K562 (cell line): ENCODE data around the gene CTBS. TPM values are rescaled to one million over a fixed set of nuclear protein-coding genes. Genes with fewer than 3 reads are reported as not detected.

Source experiments
- ATAC-seq: fragments of 200-7000 bp; cut with Tn5 transposase; 3 replicates; pipeline ENCODE4 v1.9.1; 2020; ENCODE audit warnings: moderate library complexity
- BruUV-seq: library from RNA; stranded (reverse); fragments of 400-500 nt; replicated peaks from 2 replicates; lab custom pipeline; 2021; lab: Mats Ljungman, UMichigan
- CTCF ChIA-PET: fragments of 300-600 bp; formaldehyde crosslinking; extraction: SDS; loops from one replicate; lab custom pipeline; 2021; ENCODE audit warnings: low intra/inter-chr PET ratio; lab: Yijun Ruan, JAX
- POLR2A ChIA-PET: fragments of 300-600, 350-650 bp; sonication (Branson Sonifier 250); formaldehyde crosslinking; extraction: SDS; loops from one replicate; lab custom pipeline; 2021; ENCODE audit warnings: antibody characterized with exemption, inconsistent platforms; lab: Yijun Ruan, JAX
- DNase-seq, 4 experiments: peaks; one replicate each; pipeline versions ENCODE4 v3.0.0 to v3.0.0-alpha.2; 2011 to 2018; ENCODE audit warnings: low spot score in 3 of 4, mixed read lengths in 3 of 4; ENCODE audit errors: extremely low read depth in 1 of 4
- FAIRE-seq: peaks from 2 replicates; lab custom pipeline; 2011; peaks lifted over from hg19 to GRCh38; lab: Jason Lieb, UNC
- H2AFZ ChIP-seq: 2 replicates; pipeline ENCODE4 v1.6.0; 2011; ENCODE audit warnings: low read depth, low read length, control low read depth, inconsistent platforms
- H3K27ac ChIP-seq: fragments of 200-600 bp; 3 replicates; pipeline ENCODE4 v1.8.0; 2011; ENCODE audit warnings: low read depth, mild to moderate bottlenecking, control low read depth, inconsistent platforms, low read length, moderate library complexity, mixed read lengths; ENCODE audit errors: extremely low read depth
- H3K27me3 ChIP-seq, 2 experiments: fragments of 300-600 bp in 1 of 2; 2 replicates in 1 of 2; 3 replicates in 1 of 2; pipeline versions ENCODE4 v1.6.0 to v1.8.0; 2011; ENCODE audit warnings: inconsistent platforms in 2 of 2, low read length in 2 of 2, mild to moderate bottlenecking in 1 of 2, mixed read lengths in 1 of 2, moderate library complexity in 1 of 2; ENCODE audit not compliant: control insufficient read depth in 2 of 2, insufficient read depth in 2 of 2
- H3K36me3 ChIP-seq: fragments of 300-600 bp; 3 replicates; pipeline ENCODE4 v1.8.0; 2011; ENCODE audit warnings: mild to moderate bottlenecking, low read length, inconsistent platforms; ENCODE audit not compliant: control insufficient read depth, insufficient read depth
- H3K4me1 ChIP-seq, 2 experiments: fragments of 200-600 bp in 1 of 2; replicated peaks in 1 of 2; 2 replicates in 1 of 2; 3 replicates in 1 of 2; pipeline versions ENCODE4 v1.5.1 to v1.8.0; 2011; ENCODE audit warnings: inconsistent platforms in 2 of 2, low read length in 2 of 2, mild to moderate bottlenecking in 1 of 2, mixed read lengths in 1 of 2, moderate library complexity in 1 of 2; ENCODE audit not compliant: control insufficient read depth in 2 of 2, insufficient read depth in 2 of 2
- H3K4me2 ChIP-seq: 2 replicates; pipeline ENCODE4 v1.6.1; 2011; ENCODE audit warnings: low read length, control low read depth, inconsistent platforms, mixed read lengths; ENCODE audit not compliant: insufficient read depth
- H3K4me3 ChIP-seq: fragments of 200-600 bp; sonication (generic), shearing (Covaris generic); 2 replicates; pipeline ENCODE4 v1.5.1; 2016; ENCODE audit warnings: control low read depth, inconsistent platforms
- H3K79me2 ChIP-seq: fragments of 200-600 bp; 3 replicates; pipeline ENCODE4 v1.8.0; 2011; ENCODE audit warnings: low read length, inconsistent platforms; ENCODE audit not compliant: control insufficient read depth, insufficient read depth
- H3K9ac ChIP-seq, 2 experiments: 2 replicates each; pipeline versions ENCODE4 v1.6.0 to v1.6.1; 2011; ENCODE audit warnings: low read depth in 2 of 2, low read length in 2 of 2, control low read depth in 1 of 2, inconsistent platforms in 1 of 2, mild to moderate bottlenecking in 1 of 2, mixed read lengths in 1 of 2; ENCODE audit not compliant: insufficient read depth in 1 of 2
- H3K9me1 ChIP-seq: one replicate; pipeline ENCODE4 v1.6.0; 2011; ENCODE audit warnings: inconsistent platforms, mild to moderate bottlenecking, low read length, moderate library complexity; ENCODE audit not compliant: control insufficient read depth, insufficient read depth
- H3K9me3 ChIP-seq: replicated peaks from 2 replicates; pipeline ENCODE4 v1.5.1; 2011; ENCODE audit warnings: low read depth, low read length, inconsistent platforms; ENCODE audit not compliant: control insufficient read depth, insufficient read depth
- H4K20me1 ChIP-seq: replicated peaks from 2 replicates; pipeline ENCODE4 v1.6.1; 2011; ENCODE audit warnings: low read length, inconsistent platforms, mixed read lengths; ENCODE audit not compliant: control insufficient read depth, insufficient read depth
- ADNP ChIP-seq: fragments of 200-800 bp; sonication (Bioruptor generic); IDR thresholded peaks from 2 replicates; pipeline ENCODE4 v1.6.1; 2016; ENCODE audit warnings: missing genetic modification characterization, missing compliant biosample characterization
- CHCHD3 ChIP-seq: fragments of 250-450 bp; sonication (Bioruptor Pico); IDR thresholded peaks from 2 replicates; pipeline ENCODE4 v2.1.2; 2022; ENCODE audit warnings: mild to moderate bottlenecking
- CREB3L1 ChIP-seq: fragments of 450-650 bp; IDR thresholded peaks from 2 replicates; pipeline ENCODE4 v1.6.1; 2014; ENCODE audit warnings: low read depth, mild to moderate bottlenecking, moderate library complexity, borderline replicate concordance
- CREB5 ChIP-seq: fragments of 250-450 bp; sonication (Bioruptor Pico); IDR thresholded peaks from 2 replicates; pipeline ENCODE4 v1.5.0; 2020; ENCODE audit warnings: mild to moderate bottlenecking
- GTF2A2 ChIP-seq: IDR thresholded peaks from 2 replicates; pipeline ENCODE4 v1.6.1; 2016; ENCODE audit warnings: mild to moderate bottlenecking, missing genetic modification characterization, missing compliant biosample characterization
- RBM25 ChIP-seq: fragments of 200-400 bp; formaldehyde crosslinking; IDR thresholded peaks from 2 replicates; pipeline ENCODE4 v1.6.1; 2018; ENCODE audit warnings: low read length, low read depth, moderate library complexity; ENCODE audit not compliant: severe bottlenecking
- U2AF1 ChIP-seq: fragments of 200-400 bp; formaldehyde crosslinking; optimal IDR thresholded peaks from 2 replicates; pipeline ENCODE3; 2017; ENCODE audit warnings: mild to moderate bottlenecking, low read depth, low read length, moderate library complexity
- ZNF121 ChIP-seq: sonication (generic); formaldehyde crosslinking; conservative IDR thresholded peaks from 2 replicates; pipeline ENCODE4 v1.8.0; 2022; ENCODE audit warnings: missing genetic modification reagents
- ZNF76 ChIP-seq: fragments of 250-450 bp; sonication (Bioruptor Pico); IDR thresholded peaks from 2 replicates; pipeline ENCODE4 v1.4.0; 2020; ENCODE audit warnings: mild to moderate bottlenecking, moderate library complexity, borderline replicate concordance
- WGBS: fragments of 100-300 bp; shearing (Covaris generic); methylation state at CpG from one replicate; pipeline ENCODE4 v1.1.6; 2016; ENCODE audit warnings: low coverage, mixed read lengths; ENCODE audit not compliant: insufficient coverage; ENCODE audit errors: missing lambda C conversion rate; 5-methylcytosine and 5-hydroxymethylcytosine counted together
- in situ Hi-C: fragments of 300-500 bp; cut with MboI; formaldehyde crosslinking; loops from 4 replicates; pipeline ENCODE4 v1.15.0; 2018; ENCODE audit warnings: inconsistent platforms, mixed read lengths
- intact Hi-C: fragments of 100-400 bp; cut with micrococcal nuclease; formaldehyde crosslinking; loops from 2 replicates; pipeline ENCODE4 v1.14.2; 2022
- polyA plus RNA-seq, 8 experiments: library from polyadenylated mRNA; depleted of rRNA in 4 of 8; stranded (reverse) in 5 of 8; unstranded in 3 of 8; fragments of >200 nt; fragmentation: Nextera tagmentation in 2 of 8; fragmentation: Illumina TruSeq in 1 of 8; extraction: Ambion mirVana in 2 of 8; extraction: Trizol in 1 of 8; gene quantifications; 2 replicates each; pipeline versions ENCODE4 v1.2.1 to v1.2.3, GENCODE V29; 2011 to 2014; ENCODE audit warnings: inconsistent platforms in 1 of 8, missing spikeins in 1 of 8
- total RNA-seq, 7 experiments: library from RNA; depleted of rRNA in 6 of 7; stranded (reverse); fragments of >200 nt in 6 of 7; fragmentation: Illumina TruSeq in 2 of 7; extraction: Trizol in 2 of 7; gene quantifications; 2 replicates each; pipeline versions ENCODE4 v1.2.1 to v1.2.3, GENCODE V29; 2011 to 2021; ENCODE audit warnings: low replicate concordance in 1 of 7
- TF ChIP-seq, protein P1 (sequence below): sonication (generic); formaldehyde crosslinking; IDR thresholded peaks from 2 replicates; pipeline ENCODE4 v1.5.0; 2020; ENCODE audit warnings: missing genetic modification reagents
- TF ChIP-seq, protein P2 (sequence below): fragments of 250-450 bp; sonication (Bioruptor Pico); IDR thresholded peaks from 2 replicates; pipeline ENCODE4 v1.5.0; 2021; ENCODE audit warnings: mild to moderate bottlenecking, borderline replicate concordance
- TF ChIP-seq, protein P3 (sequence below): fragments of 450-650 bp; conservative IDR thresholded peaks from 2 replicates; pipeline ENCODE4 v1.6.1; 2016; ENCODE audit warnings: missing genetic modification characterization, low read depth, mild to moderate bottlenecking, missing compliant biosample characterization, moderate library complexity
- TF ChIP-seq, protein P4 (sequence below): fragments of 250-450 bp; sonication (Bioruptor Pico); IDR thresholded peaks from 2 replicates; pipeline ENCODE4 v1.5.0; 2021

CTBS gene
- total and polyA plus RNA-seq, 9 of the 15 experiments (the other 6 are each of a cell fraction or from before 2014, with no cell fraction given), result 3.0 to 19.8 (median 9.9) TPM

- no peak for FAIRE-seq
- Histone ChIP-seq H3K9ac (no peak overlapping the region), H3K4me3 (no peak overlapping the region), H3K9me1 (no peaks in the 10 kb centered on the region), H3K9me3 (no peaks in the 10 kb centered on the region), H2AFZ (no peak overlapping the region), H3K27me3 (0 out of 5 replicates have a peak, but pooled peaks cover 0 to 4% of the 10 kb centered on the region in 2 experiments), H3K4me1 (peaks cover 7 to 14% of the 10 kb centered on the region in 2 experiments), H3K36me3 (no peaks in the 10 kb centered on the region), H3K27ac (no peak overlapping the region), H3K79me2 (no peaks in the 10 kb centered on the region), H3K4me2 (no peak overlapping the region), H4K20me1 (no peaks in the 10 kb centered on the region)
- ATAC-seq, result no peak
- CTCF ChIA-PET, result no interaction called here
- POLR2A ChIA-PET, result interaction anchor here (1.0 kb wide), 1 partner anchor 196 kb away, joined by 3 read pairs; no protein-coding TSS in a partner anchor
- intact Hi-C loops, result loop anchor here (5.0 kb wide), 3 partner anchors 58 to 668 kb away; partner anchors contain the start of gene PRKACB
- in situ Hi-C loops, result loop anchor here (25.0 kb wide), 1 partner anchor 688 kb away; no protein-coding TSS in a partner anchor
- 45% methylated on average over 3 of the region's 5 CpGs for WGBS
- BruUV-seq, result no TSS peak
- DNase-seq, result no peak
- no peak for TF ChIP-seq CREB5 (CRISPR knock-in tag)
- no peak for TF ChIP-seq ZNF121 (CRISPR knock-in tag)
- no peak for TF ChIP-seq CHCHD3 (CRISPR knock-in tag)
- TF ChIP-seq, protein P1, sequence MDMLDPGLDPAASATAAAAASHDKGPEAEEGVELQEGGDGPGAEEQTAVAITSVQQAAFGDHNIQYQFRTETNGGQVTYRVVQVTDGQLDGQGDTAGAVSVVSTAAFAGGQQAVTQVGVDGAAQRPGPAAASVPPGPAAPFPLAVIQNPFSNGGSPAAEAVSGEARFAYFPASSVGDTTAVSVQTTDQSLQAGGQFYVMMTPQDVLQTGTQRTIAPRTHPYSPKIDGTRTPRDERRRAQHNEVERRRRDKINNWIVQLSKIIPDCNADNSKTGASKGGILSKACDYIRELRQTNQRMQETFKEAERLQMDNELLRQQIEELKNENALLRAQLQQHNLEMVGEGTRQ (CRISPR knock-in tag), result no peak
- no peak for TF ChIP-seq ADNP (tag)
- TF ChIP-seq CREB3L1, result no peak
- TF ChIP-seq, protein P2, sequence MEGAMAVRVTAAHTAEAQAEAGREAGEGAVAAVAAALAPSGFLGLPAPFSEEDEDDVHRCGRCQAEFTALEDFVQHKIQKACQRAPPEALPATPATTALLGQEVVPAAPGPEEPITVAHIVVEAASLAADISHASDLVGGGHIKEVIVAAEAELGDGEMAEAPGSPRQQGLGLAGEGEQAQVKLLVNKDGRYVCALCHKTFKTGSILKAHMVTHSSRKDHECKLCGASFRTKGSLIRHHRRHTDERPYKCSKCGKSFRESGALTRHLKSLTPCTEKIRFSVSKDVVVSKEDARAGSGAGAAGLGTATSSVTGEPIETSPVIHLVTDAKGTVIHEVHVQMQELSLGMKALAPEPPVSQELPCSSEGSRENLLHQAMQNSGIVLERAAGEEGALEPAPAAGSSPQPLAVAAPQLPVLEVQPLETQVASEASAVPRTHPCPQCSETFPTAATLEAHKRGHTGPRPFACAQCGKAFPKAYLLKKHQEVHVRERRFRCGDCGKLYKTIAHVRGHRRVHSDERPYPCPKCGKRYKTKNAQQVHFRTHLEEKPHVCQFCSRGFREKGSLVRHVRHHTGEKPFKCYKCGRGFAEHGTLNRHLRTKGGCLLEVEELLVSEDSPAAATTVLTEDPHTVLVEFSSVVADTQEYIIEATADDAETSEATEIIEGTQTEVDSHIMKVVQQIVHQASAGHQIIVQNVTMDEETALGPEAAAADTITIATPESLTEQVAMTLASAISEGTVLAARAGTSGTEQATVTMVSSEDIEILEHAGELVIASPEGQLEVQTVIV (CRISPR knock-in tag), result no peak
- TF ChIP-seq U2AF1, result no peak
- TF ChIP-seq GTF2A2 (tag), result no peak
- no peak for TF ChIP-seq RBM25
- TF ChIP-seq, protein P3, sequence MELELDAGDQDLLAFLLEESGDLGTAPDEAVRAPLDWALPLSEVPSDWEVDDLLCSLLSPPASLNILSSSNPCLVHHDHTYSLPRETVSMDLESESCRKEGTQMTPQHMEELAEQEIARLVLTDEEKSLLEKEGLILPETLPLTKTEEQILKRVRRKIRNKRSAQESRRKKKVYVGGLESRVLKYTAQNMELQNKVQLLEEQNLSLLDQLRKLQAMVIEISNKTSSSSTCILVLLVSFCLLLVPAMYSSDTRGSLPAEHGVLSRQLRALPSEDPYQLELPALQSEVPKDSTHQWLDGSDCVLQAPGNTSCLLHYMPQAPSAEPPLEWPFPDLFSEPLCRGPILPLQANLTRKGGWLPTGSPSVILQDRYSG (tag), result no peak
- TF ChIP-seq ZNF76 (CRISPR knock-in tag), result no peak
- TF ChIP-seq, protein P4, sequence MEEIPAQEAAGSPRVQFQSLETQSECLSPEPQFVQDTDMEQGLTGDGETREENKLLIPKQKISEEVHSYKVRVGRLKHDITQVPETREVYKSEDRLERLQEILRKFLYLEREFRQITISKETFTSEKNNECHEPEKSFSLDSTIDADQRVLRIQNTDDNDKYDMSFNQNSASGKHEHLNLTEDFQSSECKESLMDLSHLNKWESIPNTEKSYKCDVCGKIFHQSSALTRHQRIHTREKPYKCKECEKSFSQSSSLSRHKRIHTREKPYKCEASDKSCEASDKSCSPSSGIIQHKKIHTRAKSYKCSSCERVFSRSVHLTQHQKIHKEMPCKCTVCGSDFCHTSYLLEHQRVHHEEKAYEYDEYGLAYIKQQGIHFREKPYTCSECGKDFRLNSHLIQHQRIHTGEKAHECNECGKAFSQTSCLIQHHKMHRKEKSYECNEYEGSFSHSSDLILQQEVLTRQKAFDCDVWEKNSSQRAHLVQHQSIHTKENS (CRISPR knock-in tag), result no peak
These were observed 26.6 kb upstream of the CTBS start for GRCh38 chr1:84600796-84601195.
